GM13977 (cell line): ENCODE measurements around the gene ANKRD28.

Source experiments
- DNase-seq: peaks from one replicate; pipeline ENCODE4 v3.0.0; 2012; ENCODE audit warnings: low spot score
- CTCF ChIP-seq: IDR thresholded peaks from 2 replicates; pipeline ENCODE4 v1.5.1; 2012; ENCODE audit warnings: mild to moderate bottlenecking, control low read depth; ENCODE audit not compliant: insufficient read depth; ENCODE audit errors: extremely low read depth, missing control alignments
- in situ Hi-C: fragments of 300-500 bp; cut with MboI; formaldehyde crosslinking; loops from one replicate; pipeline ENCODE4 v1.12.0; 2022; ENCODE audit warnings: low sequenced_read_pairs, low pct_unique_long_range_greater_than_20kb, mixed read lengths, inconsistent platforms; ENCODE audit not compliant: unreplicated experiment

Gene ANKRD28

DNA sequence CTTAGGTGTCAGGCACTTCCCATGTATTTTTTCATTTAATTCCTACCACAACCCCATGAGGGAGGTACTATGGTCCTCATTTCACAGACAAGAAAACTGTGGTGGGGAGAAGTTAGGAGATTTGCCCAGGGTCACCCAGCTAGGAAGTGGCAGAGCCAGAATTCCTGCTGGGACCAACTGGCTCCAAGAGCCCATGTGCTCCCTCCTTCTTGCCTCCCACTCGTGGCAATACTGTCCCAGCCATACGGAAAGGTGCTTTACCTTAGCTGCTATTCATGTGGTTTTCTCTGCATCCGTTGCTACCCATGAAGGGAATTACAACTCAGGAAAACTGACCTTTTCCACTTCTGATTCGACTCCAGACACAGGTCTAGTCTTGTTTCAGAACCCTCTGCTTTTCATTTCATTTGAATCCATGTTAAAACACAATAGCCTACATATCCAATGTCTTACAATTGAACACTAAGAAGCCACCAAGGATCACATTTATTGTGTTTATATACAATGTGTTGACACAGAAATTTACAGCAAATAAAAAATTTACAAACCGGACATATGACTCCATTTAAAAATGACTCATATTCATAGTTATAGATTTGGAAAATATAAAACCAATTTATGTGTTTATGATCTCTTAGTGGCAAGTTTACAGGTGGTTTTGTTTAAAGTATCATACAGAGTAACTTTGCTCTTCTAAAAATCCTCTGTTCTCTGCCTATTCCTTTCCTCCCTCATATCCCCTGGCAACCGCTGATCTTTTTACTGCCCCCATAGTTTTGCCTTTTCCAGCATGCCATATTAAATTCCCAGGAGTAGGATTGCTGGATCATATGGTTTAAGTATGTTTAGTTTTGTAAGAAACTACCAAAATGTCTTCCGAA is 137.5 kb downstream of the ANKRD28 start:
- no peak for DNase-seq
- in situ Hi-C loops, result no loop called here
- TF ChIP-seq CTCF, result no peak

GRCh38 chr3:15659254-15659975 is 138.4 kb downstream of the ANKRD28 start:
- no peak for DNase-seq
- no peak for TF ChIP-seq CTCF
- in situ Hi-C loops, result no loop called here

DNA sequence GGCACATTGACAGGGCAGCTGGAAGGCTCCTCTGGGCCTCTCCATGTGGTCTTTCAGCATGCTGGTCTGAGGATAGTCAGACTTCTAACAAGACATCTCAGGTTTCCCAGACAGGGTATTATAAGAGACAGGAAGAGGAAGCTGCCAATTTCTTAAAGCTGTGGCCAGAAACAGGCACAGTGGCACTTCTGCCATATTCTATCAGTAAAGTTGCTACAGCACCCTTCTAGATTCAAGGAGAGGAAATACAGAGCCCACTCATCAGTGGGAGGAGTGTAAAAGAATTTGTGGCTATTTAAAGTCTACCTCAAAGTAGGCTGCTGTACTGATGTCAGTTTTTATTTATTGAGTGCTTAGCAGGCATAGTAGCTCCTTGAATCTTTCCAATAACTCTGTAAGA is 140.8 kb downstream of the ANKRD28 start:
- in situ Hi-C loops, result no loop called here
- no peak for DNase-seq
- TF ChIP-seq CTCF, result no peak

- in situ Hi-C loops, result no loop called here
- no peak for TF ChIP-seq CTCF
- no peak for DNase-seq
Measured at GRCh38 chr3:15656342-15656741, 141.4 kb downstream of the ANKRD28 start.

DNA sequence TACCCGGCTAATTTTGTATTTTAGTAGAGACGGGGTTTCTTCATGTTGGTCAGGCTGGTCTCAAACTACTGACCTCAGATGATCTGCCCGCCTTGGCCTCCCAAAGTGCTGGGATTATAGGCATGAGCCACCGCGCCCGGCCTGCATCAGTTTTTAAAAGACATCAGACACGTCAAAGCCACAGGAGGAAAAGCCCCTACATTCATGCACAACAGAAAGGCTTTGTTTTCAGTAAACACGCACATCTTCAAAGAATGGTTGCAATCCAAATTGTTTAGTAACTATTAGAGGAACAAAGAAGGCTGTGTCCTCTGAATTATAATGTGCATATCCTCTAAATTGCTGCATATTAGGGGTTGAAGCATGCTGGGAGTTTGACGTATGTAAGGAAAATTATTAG is 142.9 kb downstream of the ANKRD28 start:
- TF ChIP-seq CTCF, result no peak
- in situ Hi-C loops, result no loop called here
- DNase-seq, result no peak

DNA sequence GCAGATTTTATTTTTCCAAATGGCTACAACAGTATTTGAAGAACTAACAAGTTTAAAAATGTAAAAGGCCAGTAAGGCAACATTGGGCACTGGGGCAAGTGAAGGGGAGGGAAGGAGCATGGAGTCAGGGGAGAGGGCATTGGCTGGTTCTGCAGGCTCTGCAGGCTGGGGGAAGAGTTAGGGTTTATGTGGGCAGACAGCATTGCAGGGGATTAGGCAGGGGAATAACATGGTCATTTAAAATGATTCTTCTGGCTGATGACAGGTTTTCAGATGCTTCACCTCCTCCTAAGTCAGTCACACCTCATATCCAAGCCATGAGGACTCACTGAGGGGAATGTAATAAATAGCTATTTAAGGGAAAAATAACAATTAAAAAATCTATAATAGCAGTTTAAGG is 143.7 kb downstream of the ANKRD28 start:
- TF ChIP-seq CTCF, result no peak
- in situ Hi-C loops, result no loop called here
- no peak for DNase-seq
